HG03469 (cell line): ENCODE data around the gene MCCC1.
"Not testable (repeated sequence)": the region's sequence is repeated elsewhere in the genome, so short reads cannot be mapped to it uniquely, and the experiment has no call there.

ENCODE experiments used
- ATAC-seq: cut with Tn5 transposase; IDR thresholded peaks from one replicate; pipeline ENCODE4 v1.9.1; 2021; ENCODE audit warnings: mild to moderate bottlenecking, moderate library complexity, moderate number of reproducible peaks; ENCODE audit not compliant: unreplicated experiment

The MCCC1 gene

DNA sequence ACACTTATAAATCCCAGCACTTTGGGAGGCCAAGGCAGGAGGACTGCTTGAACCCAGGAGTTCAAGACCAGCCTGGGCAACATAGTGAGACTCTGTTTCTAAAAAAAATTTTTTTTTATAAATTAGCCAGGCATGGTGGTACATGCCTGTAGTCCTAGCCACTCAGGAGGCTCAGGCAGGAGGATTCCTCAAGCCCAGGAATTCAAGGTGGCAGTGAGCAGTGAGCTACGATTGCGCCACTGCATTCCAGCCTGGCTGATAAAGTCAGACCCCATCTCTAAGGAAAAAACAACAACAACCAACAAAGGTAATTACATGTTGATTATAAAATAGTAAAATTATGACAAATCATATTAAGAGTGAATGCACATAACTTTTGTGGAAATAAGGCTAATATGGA lies 40.9 kb downstream of the MCCC1 start:
- ATAC-seq, result no peak

GRCh38 chr3:183050706-183051105 lies 48.6 kb downstream of the MCCC1 start:
- no peak for ATAC-seq

GRCh38 chr3:183046883-183047282 lies 52.4 kb downstream of the MCCC1 start:
- no peak for ATAC-seq

GRCh38 chr3:183044547-183045229 lies 54.6 kb downstream of the MCCC1 start:
- ATAC-seq, result peak; percentile 92

- ATAC-seq, result no peak
Observed at GRCh38 chr3:183038757-183039156, 60.5 kb downstream of the MCCC1 start.

DNA sequence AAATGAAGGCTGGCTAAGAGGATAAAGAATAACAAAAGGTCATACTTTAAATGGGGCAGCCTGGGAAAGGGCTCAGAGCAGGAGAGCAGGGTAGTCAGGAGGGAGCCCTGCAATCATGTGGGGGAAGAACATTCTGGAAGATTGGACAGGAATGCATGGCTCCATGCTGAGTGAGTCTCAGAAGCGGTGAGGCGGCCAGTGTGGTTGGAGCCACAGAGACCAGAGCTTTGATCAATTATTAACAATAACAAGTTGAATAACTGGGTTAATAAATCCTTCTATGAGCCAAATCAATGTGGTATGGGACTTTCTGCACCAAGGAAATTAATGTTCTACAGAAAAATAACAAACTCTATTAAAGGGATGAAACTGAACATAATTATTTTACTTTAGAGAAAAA lies 61.1 kb downstream of the MCCC1 start:
- ATAC-seq, result no peak

- ATAC-seq, result no peak
Observed at GRCh38 chr3:183033746-183034145, 65.5 kb downstream of the MCCC1 start.

DNA sequence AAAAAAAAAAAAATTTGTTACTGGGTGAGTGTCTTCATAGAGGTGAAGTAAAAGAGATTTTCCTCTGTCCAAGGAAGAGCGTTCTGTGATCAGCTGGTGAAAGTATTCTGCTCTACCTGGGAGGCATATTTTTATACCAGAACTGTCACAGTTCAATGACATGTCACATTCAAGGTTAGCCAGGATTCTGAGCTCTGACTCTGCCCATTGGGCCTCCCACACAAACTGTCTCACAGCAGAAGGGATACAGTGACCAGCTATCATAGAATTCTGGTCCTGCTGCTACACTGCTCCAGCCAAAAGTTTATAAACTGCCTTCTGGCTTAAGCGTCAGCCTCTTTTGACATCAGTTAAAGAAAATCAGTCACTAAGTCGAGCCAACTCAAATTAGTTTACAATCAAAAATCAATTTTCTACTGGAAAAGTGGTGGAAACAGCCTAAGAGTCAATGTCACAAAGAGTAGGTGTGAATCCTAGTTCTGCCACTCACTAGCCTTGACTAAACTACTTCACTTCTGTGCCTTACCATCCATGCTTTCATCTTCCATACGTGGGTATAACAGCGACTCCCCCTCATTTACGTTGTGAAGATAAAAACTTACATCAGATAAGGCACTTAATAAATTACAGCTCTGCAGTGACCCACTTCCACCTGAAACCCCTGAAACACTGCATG lies 66.3 kb downstream of the MCCC1 start:
- ATAC-seq, result no peak

DNA sequence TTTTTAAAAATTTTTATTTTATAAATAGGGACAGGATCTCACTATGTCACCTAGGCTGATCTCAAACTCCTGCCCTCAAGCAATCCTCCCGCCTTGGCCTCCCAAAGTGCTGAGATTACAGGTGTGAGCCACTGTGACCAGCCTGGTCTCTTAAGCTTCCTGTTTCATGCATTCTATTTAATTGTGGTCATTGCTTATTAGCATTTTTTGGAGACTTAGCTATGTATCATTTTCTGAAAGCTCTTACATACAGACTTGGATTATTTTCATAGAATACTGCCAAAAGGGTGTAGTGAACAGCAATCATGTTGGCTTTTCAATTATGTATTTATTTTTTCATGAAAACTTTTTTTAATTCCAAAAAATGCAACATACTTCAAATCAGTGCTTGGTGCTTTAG lies 67.5 kb downstream of the MCCC1 start:
- ATAC-seq, result no peak

GRCh38 chr3:183028416-183028815 lies 70.9 kb downstream of the MCCC1 start:
- no peak for ATAC-seq

GRCh38 chr3:183027276-183027675 lies 72.0 kb downstream of the MCCC1 start:
- ATAC-seq, result no peak

DNA sequence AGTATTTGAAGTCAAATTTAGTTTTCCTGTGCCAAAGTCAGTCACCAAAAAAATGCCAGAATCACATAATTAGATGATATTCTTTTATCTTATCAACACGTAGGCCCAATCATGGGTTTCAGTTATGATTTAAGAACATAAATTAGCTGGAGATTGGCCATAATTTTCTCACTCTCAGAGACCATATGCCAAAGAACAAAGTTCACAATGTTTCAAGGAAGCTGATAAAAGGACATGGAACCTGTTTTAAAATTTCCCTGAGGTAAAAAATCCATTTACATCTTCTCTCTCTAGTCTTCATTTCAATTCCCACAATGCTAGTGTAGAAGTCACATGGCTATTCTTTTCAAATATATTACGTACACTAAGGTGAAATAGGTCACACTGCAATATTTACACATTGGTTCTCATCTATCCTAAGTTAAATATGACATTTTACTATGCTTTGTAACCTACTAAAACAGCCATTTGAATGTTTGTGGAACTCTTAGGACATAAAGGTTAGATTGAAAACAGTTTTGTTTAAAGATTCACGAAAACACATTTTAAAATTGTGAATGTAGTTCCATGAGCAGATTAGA lies 76.3 kb downstream of the MCCC1 start:
- no peak for ATAC-seq

GRCh38 chr3:183018421-183019192 lies 80.7 kb downstream of the MCCC1 start:
- ATAC-seq, result no peak

DNA sequence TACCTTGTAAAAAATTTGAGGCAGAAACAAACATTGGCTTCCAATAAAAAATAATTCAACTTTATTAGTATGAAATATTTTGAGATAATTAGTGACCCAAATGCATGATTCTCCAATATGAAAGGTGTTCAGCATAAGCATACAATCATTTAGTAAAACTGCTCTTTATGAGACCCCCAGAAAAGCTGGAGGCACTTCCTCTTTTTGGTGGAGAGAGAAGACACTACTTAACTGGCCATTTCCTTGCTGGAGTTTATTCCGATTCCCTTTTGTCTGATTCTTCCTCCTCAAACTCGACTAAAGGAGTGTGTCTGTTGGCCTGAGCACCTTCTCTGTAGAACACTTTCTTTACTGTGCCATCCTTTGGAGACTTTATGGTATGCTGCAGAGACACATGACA lies 84.1 kb downstream of the MCCC1 start:
- no peak for ATAC-seq

DNA sequence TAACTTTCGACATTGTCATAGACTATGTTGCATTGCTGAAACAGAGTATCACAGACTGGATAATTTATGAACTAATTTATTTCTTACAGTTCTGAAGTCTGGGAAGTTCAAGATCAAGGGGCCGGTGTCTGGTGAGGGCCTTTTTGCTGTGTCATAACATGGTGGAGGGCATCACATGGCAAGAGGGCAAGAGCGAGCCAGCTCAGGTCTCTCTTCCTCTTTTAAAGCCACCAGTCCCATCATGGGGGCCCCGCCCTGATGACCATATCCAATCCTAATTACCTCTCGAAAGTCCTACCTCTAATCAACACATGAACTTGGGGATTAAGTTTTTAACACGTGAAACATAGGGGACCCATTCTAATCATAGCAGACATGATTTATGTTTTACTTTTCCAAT lies 85.4 kb downstream of the MCCC1 start:
- ATAC-seq, result no peak

DNA sequence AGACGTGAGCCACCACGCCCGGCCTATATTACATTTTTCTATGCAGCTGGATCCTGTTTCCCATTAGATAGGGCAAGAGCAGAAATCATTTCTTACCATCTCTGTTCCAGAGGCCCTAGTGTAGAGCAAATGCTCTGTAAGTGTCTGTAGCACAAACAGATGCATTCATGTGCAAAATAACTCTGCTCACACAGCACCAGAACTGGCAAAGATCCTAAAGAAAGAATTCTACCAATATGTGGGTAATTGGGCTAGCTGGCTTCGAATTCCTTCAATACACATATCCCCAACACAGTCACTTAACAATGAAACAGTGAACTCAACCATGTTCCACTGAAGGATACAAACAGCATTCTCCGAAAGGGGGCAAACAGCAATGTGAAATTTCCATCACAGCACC lies 86.2 kb downstream of the MCCC1 start:
- no peak for ATAC-seq

- ATAC-seq, result no peak
Observed at GRCh38 chr3:183008800-183009199, 90.5 kb downstream of the MCCC1 start.

- no peak for ATAC-seq
Observed at GRCh38 chr3:183008303-183008702, 91.0 kb downstream of the MCCC1 start.

DNA sequence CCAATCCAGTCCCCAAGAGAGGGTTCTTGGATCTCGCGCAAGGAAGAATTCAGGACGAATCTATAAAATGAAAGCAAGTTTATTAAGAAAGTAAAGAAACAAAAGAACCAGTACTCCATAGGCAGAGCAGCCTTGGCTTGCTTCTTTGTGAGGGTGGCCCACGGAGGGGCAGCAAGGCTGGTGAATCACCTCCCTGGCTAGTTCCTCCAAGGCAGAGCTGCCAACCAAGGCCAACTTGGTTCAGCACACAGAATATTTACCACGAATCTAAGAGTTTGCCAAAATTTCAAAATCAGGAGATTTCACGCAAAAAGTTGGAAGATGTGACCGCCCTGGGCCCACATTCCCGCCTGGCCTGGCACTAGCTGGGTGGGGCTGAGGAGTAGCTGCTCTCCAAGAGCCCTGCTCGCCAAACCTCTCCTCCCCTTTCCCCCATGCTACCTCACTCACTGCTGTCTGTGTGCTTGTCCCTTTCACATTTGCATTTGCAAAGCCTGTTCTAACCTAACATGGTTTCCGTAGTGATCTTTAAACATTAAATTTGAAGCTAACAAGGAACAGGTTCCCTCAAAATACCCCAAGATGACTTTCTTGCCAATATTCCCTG lies 92.8 kb downstream of the MCCC1 start:
- no peak for ATAC-seq

DNA sequence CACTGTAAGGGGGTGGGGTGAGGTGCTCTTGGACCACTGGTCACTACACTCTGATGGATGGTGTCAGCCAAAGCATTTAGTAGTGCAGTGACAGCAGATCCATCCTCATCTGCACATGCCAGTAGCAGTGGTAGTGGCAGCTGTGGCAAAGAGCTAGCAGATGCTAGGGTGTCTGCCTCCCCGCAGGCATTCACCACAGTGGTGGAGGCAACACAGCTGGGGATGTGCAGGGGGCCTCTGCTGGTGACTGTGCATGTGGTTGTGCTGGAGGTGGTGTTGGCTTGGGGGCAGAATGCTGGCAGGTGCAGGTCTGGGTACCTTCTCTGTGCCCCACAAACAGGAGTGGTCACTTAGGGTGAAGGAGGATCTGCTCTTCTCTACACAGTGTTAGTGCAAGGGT lies 99.5 kb downstream of the MCCC1 start:
- ATAC-seq, result no peak

GRCh38 chr3:182993486-182994201 lies 105.7 kb downstream of the MCCC1 start:
- ATAC-seq, result not testable (repeated sequence)
